Kidney (tissue), 14 donors: ENCODE data around the gene HOXB7. TPM values are rescaled to one million over a fixed set of nuclear protein-coding genes. Genes with fewer than 3 reads are reported as not detected.
A peak's percentile ranks its signal among the peaks of the same experiment; 100 is the strongest.

Experiments
- DNase-seq, 5 donors: peaks; one replicate each; pipeline ENCODE4 v3.0.0-alpha.2; 2013 to 2020
- FAIRE-seq: peaks from 2 replicates; lab custom pipeline; 2012; peaks lifted over from hg19 to GRCh38; lab: Jason Lieb, UNC
- H3K27ac ChIP-seq, 2 donors: one replicate each; pipeline ENCODE4 v1.7.0; 2013; ENCODE audit warnings: low read depth in 2 of 2, low read length in 2 of 2, inconsistent platforms in 1 of 2
- H3K27me3 ChIP-seq: one replicate; pipeline ENCODE4 v1.7.1; 2013; ENCODE audit warnings: low read length, inconsistent platforms; ENCODE audit not compliant: control insufficient read depth, insufficient read depth
- H3K36me3 ChIP-seq, 3 donors: one replicate each; pipeline versions ENCODE4 v1.7.0 to v1.7.1; 2013; ENCODE audit warnings: low read length in 3 of 3, control low read depth in 1 of 3, inconsistent platforms in 1 of 3; ENCODE audit not compliant: insufficient read depth in 3 of 3, control insufficient read depth in 2 of 3
- H3K4me1 ChIP-seq, 3 donors: one replicate each; pipeline versions ENCODE4 v1.7.0 to v1.7.1; 2013; ENCODE audit warnings: low read length in 3 of 3, inconsistent platforms in 1 of 3, low read depth in 1 of 3; ENCODE audit not compliant: control insufficient read depth in 2 of 3, insufficient read depth in 2 of 3
- H3K4me3 ChIP-seq, 3 donors: one replicate each; pipeline versions ENCODE4 v1.7.0 to v1.8.1; 2013; ENCODE audit warnings: low read length in 3 of 3, control low read depth in 1 of 3, inconsistent platforms in 1 of 3
- H3K9ac ChIP-seq, 3 donors: one replicate each; pipeline versions ENCODE4 v1.7.0 to v1.7.1; 2013; ENCODE audit warnings: low read length in 3 of 3, control low read depth in 1 of 3, inconsistent platforms in 1 of 3
- H3K9me3 ChIP-seq, 3 donors: one replicate each; pipeline versions ENCODE4 v1.7.0 to v1.7.1; 2013; ENCODE audit warnings: low read length in 3 of 3, control low read depth in 1 of 3, inconsistent platforms in 1 of 3; ENCODE audit not compliant: control insufficient read depth in 2 of 3, insufficient read depth in 1 of 3
- intact Hi-C: fragments of 100-400 bp; cut with DNase I; formaldehyde crosslinking; loops from one replicate; pipeline ENCODE4 v1.11.1; 2022
- polyA plus RNA-seq: library from polyadenylated mRNA; stranded (reverse); fragments of 350-450 nt; fragmentation: Illumina TruSeq; extraction: RNeasy Lipid Tissue Mini Kit (QIAGEN cat#74804); gene quantifications from one replicate; pipeline ENCODE4 v1.2.3, GENCODE V29; 2014; ENCODE audit warnings: low read depth, low replicate concordance; ENCODE audit not compliant: insufficient read depth
- total RNA-seq: library from RNA; stranded (reverse); fragmentation: NEBNext Ultra II Directional; extraction: Animal tissue kit (Norgen Biotek cat#: 25700); gene quantifications from one replicate; pipeline ENCODE4 v1.2.1, GENCODE V29; 2021
- TF ChIP-seq, protein P1 (sequence below): IDR thresholded peaks from 3 replicates; pipeline ENCODE4 v1.5.1; 2012; ENCODE audit warnings: mild to moderate bottlenecking, moderate library complexity, borderline replicate concordance; ENCODE audit not compliant: insufficient read depth; ENCODE audit errors: extremely low read depth
- donor health status: control.
- donor health status: control.
- donor health status: control.
- donor health status: control.
- donor health status: control.
- donor health status: DM: yes; HTN: yes; CAD: no.
- donor health status: Normal renal cell carcinoma (clear cell type).

The HOXB7 gene
- total and polyA plus RNA-seq, 2 donors from 2014 or later: 45.4 to 49.6 TPM

DNA sequence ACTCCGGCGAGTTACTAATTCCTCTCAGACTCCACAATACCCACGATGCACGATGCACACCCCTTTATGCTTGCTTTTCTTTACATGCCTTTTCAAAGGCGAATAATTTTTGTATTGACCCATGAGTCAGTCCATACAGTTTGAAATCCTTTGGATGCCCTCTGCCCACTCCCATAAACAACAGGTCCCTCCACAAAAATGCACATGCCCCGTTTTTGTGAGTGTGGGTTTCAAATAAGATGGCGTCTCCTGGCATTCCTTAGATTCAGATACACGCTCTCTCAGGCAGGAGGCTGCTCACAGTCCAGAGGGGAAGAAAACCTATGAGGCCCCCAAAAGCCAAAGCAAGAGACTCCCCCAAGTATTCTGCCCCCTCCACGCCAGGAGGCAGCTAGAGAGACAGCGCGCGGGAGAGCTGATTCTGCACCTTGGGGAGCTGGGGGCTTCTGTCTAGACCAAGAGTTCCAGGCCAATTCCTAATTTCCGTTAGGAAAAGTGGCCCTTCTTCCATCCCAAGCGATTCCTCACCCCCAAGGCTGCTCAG, 34.9 kb upstream of the HOXB7 start:
- Histone ChIP-seq H3K27ac (peak overlapping the region in 1 of 2 donors; percentile 32), H3K27me3 (peaks cover 37% of the 10 kb centered on the region), H3K4me1 (peaks cover 0 to 4% (median 0%) of the 10 kb centered on the region in 3 donors), H3K4me3 (no peak overlapping the region), H3K9me3 (no peaks in the 10 kb centered on the region), H3K9ac (no peak overlapping the region), H3K36me3 (no peaks in the 10 kb centered on the region)
- TF ChIP-seq, protein P1, sequence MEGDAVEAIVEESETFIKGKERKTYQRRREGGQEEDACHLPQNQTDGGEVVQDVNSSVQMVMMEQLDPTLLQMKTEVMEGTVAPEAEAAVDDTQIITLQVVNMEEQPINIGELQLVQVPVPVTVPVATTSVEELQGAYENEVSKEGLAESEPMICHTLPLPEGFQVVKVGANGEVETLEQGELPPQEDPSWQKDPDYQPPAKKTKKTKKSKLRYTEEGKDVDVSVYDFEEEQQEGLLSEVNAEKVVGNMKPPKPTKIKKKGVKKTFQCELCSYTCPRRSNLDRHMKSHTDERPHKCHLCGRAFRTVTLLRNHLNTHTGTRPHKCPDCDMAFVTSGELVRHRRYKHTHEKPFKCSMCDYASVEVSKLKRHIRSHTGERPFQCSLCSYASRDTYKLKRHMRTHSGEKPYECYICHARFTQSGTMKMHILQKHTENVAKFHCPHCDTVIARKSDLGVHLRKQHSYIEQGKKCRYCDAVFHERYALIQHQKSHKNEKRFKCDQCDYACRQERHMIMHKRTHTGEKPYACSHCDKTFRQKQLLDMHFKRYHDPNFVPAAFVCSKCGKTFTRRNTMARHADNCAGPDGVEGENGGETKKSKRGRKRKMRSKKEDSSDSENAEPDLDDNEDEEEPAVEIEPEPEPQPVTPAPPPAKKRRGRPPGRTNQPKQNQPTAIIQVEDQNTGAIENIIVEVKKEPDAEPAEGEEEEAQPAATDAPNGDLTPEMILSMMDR: no peak
- no peak for FAIRE-seq
- intact Hi-C loops: no loop called here
- DNase-seq: peak in 1 of 5 donors; percentile 34

DNA sequence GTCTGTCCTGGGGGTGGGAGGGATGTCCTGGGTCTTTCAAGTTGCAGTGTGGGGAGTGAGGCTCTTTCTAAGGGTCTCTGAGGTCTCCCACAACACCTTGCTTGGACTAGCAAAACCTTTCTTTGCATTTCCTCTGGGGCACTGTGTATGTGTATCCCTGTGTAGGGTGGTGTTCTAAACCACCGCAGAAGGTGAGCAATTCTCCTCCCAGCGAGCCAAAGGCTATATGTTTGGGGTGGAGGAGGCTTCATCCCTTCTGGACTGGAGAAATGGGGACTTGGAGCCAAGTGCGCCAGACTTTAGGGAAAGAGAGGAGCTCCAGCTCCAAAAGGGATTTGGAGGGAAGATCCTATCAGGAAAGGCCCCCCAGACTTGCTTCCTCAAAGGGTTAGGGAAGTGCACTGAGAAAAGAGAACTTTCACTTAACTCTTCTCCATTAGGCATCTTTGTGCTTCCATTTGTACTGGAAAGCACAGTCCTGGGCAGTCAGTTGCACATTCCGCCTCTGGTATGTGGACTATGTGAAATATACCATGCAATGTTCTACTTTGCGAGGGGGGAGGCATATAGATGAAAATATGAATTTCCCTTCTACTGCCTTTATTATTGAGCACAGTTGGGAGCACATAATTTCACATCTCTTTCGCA, 34.2 kb upstream of the HOXB7 start:
- TF ChIP-seq, protein P1: no peak
- no peak overlapping the region for H3K27ac ChIP-seq
- intact Hi-C loops: no loop called here
- H3K4me3 ChIP-seq: no peak overlapping the region
- DNase-seq: peak in 1 of 5 donors; percentile 28
- peaks cover 42% of the 10 kb centered on the region for H3K27me3 ChIP-seq
- H3K4me1 ChIP-seq: peaks cover 0 to 4% (median 0%) of the 10 kb centered on the region in 3 donors
- H3K9ac ChIP-seq: no peak overlapping the region
- H3K9me3 ChIP-seq: no peaks in the 10 kb centered on the region
- no peak for FAIRE-seq
- no peaks in the 10 kb centered on the region for H3K36me3 ChIP-seq

DNA sequence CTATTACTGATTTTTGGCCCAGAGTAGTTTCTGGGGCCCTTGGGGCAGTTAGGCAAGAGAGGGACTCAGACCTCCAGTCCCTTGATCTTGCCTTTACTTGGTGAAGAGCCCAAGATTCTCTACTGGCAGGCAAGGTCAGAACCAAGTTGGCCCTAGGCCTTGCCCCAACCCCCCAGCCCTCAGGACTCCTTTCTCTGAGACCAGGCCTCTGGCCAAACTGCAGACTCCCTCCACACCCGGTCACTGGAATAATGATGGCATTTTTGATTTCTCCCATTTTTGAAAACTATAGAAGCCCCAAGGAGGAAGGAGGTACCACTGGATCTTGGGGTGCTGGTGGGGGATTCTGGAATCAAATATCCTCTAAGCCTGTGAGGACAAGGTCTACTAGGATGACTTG, 33.3 kb upstream of the HOXB7 start:
- Histone ChIP-seq H3K36me3 (no peaks in the 10 kb centered on the region), H3K9ac (no peak overlapping the region), H3K27me3 (peaks cover 42% of the 10 kb centered on the region), H3K4me3 (no peak overlapping the region), H3K27ac (no peak overlapping the region), H3K4me1 (peaks cover 0 to 4% (median 0%) of the 10 kb centered on the region in 3 donors), H3K9me3 (no peaks in the 10 kb centered on the region)
- FAIRE-seq (no peak), DNase-seq (peak in 1 of 5 donors; percentile 35)
- TF ChIP-seq, protein P1: no peak
- intact Hi-C loops: no loop called here
